ENCODE results near the gene VPREB3.

VPREB3 gene

GRCh38 chr22:23704062-23704461 is 50.2 kb downstream of the VPREB3 start:
- no peak for ATAC-seq (ENCODE audit: low read depth)
- Histone ChIP-seq H3K4me3 (ENCODE audit: severe bottlenecking) (no peak overlapping the region), H3K27me3 (ENCODE audit: insufficient read depth, poor library complexity, severe bottlenecking) (no peaks in the 10 kb centered on the region), H3K36me3 (ENCODE audit: low read depth) (peaks cover 64% of the 10 kb centered on the region), H3K27ac (ENCODE audit: poor library complexity, severe bottlenecking) (no peak overlapping the region), H3K9me3 (ENCODE audit: severe bottlenecking) (no peaks in the 10 kb centered on the region), H3K4me1 (ENCODE audit: insufficient read depth, poor library complexity, severe bottlenecking) (no peaks in the 10 kb centered on the region)
- TF ChIP-seq, protein P1, sequence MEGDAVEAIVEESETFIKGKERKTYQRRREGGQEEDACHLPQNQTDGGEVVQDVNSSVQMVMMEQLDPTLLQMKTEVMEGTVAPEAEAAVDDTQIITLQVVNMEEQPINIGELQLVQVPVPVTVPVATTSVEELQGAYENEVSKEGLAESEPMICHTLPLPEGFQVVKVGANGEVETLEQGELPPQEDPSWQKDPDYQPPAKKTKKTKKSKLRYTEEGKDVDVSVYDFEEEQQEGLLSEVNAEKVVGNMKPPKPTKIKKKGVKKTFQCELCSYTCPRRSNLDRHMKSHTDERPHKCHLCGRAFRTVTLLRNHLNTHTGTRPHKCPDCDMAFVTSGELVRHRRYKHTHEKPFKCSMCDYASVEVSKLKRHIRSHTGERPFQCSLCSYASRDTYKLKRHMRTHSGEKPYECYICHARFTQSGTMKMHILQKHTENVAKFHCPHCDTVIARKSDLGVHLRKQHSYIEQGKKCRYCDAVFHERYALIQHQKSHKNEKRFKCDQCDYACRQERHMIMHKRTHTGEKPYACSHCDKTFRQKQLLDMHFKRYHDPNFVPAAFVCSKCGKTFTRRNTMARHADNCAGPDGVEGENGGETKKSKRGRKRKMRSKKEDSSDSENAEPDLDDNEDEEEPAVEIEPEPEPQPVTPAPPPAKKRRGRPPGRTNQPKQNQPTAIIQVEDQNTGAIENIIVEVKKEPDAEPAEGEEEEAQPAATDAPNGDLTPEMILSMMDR (IDR thresholded peaks at IDR 0.05; ENCODE audit: poor library complexity, severe bottlenecking) = no peak
- no peak for DNase-seq (ENCODE audit: low spot score)
